ENCODE data around the gene MAP3K13. TPM values are rescaled to one million over a fixed set of nuclear protein-coding genes. Genes with fewer than 3 reads are reported as not detected.

The MAP3K13 gene
- total and polyA plus RNA-seq, 4 experiments from 2014 or later, result 8.7 to 47.9 (median 25.4) TPM

DNA sequence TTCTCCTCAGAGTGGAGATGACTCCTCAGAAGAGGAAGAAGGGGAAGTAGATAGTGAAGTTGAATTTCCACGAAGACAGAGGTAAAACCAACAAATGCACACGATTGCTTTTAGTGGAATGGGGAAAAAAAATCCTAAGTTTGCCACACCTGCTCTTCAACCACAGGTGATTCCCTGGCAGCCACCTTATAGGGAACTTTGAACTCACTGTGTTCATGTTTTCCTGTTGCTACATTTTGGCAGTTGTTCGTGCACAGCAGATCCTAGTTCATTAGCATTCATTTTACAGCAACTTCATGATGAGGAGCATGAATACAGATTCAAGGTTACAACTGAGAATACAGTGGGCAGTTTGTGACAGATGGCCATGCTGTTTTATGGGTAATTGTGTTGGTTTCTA, 114.4 kb downstream of the MAP3K13 start:
- Histone ChIP-seq H3K36me3 (ENCODE audit: insufficient read depth, low read length) (no peaks in the 10 kb centered on the region), H3K4me1 (ENCODE audit: insufficient read depth, low read length) (no peaks in the 10 kb centered on the region), H3K27ac (ENCODE audit: low read depth, low read length) (no peak overlapping the region), H3K4me3 (ENCODE audit: low read length in 2 of 2) (no peak overlapping the region), H3K27me3 (ENCODE audit: insufficient read depth, low read length) (no peaks in the 10 kb centered on the region), H3K9me3 (ENCODE audit: control insufficient read depth in 1 of 2, low read length in 2 of 2) (no peaks in the 10 kb centered on the region)
- H3K9me3 Mint-ChIP-seq, result no peaks in the 10 kb centered on the region
- H3K4me1 Mint-ChIP-seq, result peaks cover 0 to 3% (median 0%) of the 10 kb centered on the region in 4 donors
- no peak for DNase-seq
- no peaks in the 10 kb centered on the region for H3K27me3 Mint-ChIP-seq
- H3K4me3 Mint-ChIP-seq, result no peak overlapping the region
- intact Hi-C loops (cut with micrococcal nuclease), result no loop called here
- peaks cover 27 to 61% of the 10 kb centered on the region in 2 donors for H3K36me3 Mint-ChIP-seq
- CTCF ChIA-PET (ENCODE audit: partially characterized antibody), result no interaction called here
- POLR2A ChIA-PET (ENCODE audit: partially characterized antibody), result no interaction called here
- no peak overlapping the region for H3K27ac Mint-ChIP-seq

DNA sequence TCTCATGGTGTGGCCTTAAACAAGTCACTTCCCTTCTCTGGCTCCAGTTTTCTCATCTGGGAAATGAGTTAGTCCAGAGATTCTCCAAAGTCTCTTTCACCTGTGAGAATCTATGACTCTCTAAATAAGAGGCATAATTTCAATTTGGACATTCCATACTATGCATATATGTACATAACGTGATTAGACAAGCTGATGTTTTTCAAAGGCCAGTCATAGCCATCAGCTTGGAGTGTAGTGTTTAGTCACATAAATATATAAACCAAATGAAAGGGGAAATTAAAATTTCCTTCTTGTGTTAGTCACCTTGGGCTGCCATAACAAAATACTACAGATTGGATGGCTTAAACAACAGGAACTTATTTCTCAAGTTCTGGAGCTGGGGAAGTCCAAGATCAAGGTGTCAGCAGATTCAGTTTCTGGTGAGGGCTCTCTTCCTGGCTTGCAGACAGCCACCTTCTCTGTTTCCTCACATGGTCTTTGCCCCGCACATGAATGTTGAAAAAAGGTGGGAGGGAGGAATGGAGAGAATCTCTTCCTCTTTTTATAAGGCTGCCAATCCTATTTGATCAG, 116.5 kb downstream of the MAP3K13 start:
- H3K27ac Mint-ChIP-seq, result no peak overlapping the region
- H3K27me3 ChIP-seq (ENCODE audit: insufficient read depth, low read length), result no peaks in the 10 kb centered on the region
- H3K4me3 Mint-ChIP-seq, result no peak overlapping the region
- H3K27ac ChIP-seq (ENCODE audit: low read depth, low read length), result no peak overlapping the region
- DNase-seq, result no peak
- ChIA-PET CTCF (ENCODE audit: partially characterized antibody) (no interaction called here), POLR2A (ENCODE audit: partially characterized antibody) (no interaction called here)
- H3K4me3 ChIP-seq (ENCODE audit: low read length in 2 of 2), result no peak overlapping the region
- intact Hi-C loops (cut with micrococcal nuclease), result no loop called here
- no peaks in the 10 kb centered on the region for H3K27me3 Mint-ChIP-seq
- no peaks in the 10 kb centered on the region for H3K36me3 ChIP-seq (ENCODE audit: insufficient read depth, low read length)
- H3K4me1 ChIP-seq (ENCODE audit: insufficient read depth, low read length), result peaks cover 5% of the 10 kb centered on the region
- peaks cover 0 to 2% (median 0%) of the 10 kb centered on the region in 8 donors for H3K9me3 Mint-ChIP-seq
- peaks cover 4 to 15% (median 10%) of the 10 kb centered on the region in 4 donors for H3K4me1 Mint-ChIP-seq
- H3K36me3 Mint-ChIP-seq, result peaks cover 30 to 54% of the 10 kb centered on the region in 2 donors
- H3K9me3 ChIP-seq (ENCODE audit: control insufficient read depth in 1 of 2, low read length in 2 of 2), result no peaks in the 10 kb centered on the region

DNA sequence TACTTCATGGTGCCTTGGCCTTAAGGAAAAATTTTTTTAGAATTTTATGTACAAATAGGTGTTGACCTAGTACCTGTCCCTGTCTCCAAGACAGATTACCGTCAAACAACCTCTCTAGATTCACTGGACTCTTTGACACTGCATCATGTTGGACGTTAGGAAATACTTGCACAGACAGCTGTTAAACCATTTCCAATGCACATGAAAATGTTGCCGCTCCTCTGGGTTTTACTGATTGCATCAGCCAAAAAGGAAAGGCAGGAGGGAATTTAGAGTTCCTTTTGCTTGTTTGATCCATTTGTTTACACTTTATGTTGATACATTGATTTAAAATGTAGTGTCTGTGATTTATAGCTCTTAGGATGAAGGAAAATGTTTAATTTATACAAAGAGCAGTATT, 121.4 kb downstream of the MAP3K13 start:
- Mint-ChIP-seq H3K4me3 (no peak overlapping the region), H3K9me3 (peaks cover 0 to 2% (median 0%) of the 10 kb centered on the region in 8 donors), H3K27me3 (no peaks in the 10 kb centered on the region), H3K27ac (no peak overlapping the region), H3K4me1 (peaks cover 4 to 19% (median 10%) of the 10 kb centered on the region in 4 donors), H3K36me3 (peaks cover 45 to 52% of the 10 kb centered on the region in 2 donors)
- DNase-seq, result no peak
- Histone ChIP-seq H3K27ac (ENCODE audit: low read depth, low read length) (no peak overlapping the region), H3K4me3 (ENCODE audit: low read length in 2 of 2) (no peak overlapping the region), H3K27me3 (ENCODE audit: insufficient read depth, low read length) (no peaks in the 10 kb centered on the region), H3K36me3 (ENCODE audit: insufficient read depth, low read length) (peaks cover 8% of the 10 kb centered on the region), H3K4me1 (ENCODE audit: insufficient read depth, low read length) (peaks cover 5% of the 10 kb centered on the region), H3K9me3 (ENCODE audit: control insufficient read depth in 1 of 2, low read length in 2 of 2) (no peaks in the 10 kb centered on the region)
- intact Hi-C loops (cut with micrococcal nuclease), result no loop called here
- ChIA-PET CTCF (ENCODE audit: partially characterized antibody) (no interaction called here), POLR2A (ENCODE audit: partially characterized antibody) (no interaction called here)

DNA sequence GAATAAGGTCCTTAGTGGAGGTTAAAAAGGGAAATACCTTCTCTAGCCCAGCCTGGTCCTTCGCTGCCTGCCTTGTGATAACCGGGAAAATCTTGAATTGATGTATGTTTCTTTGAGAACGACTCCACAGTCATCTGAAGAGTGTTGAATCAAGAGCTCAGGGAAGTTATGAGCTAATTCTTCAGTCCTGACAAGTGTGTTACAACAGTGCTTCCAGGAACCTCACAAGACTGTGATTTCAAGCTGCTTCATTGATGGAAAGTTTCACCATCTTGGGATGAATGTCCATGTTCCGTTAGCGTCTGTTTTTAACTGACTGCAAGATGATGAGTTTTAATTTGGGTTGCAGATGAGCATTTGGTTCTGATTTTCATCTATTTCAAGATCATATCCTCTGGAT, 123.5 kb downstream of the MAP3K13 start:
- Histone ChIP-seq H3K9me3 (ENCODE audit: control insufficient read depth in 1 of 2, low read length in 2 of 2) (no peaks in the 10 kb centered on the region), H3K36me3 (ENCODE audit: insufficient read depth, low read length) (peaks cover 20% of the 10 kb centered on the region), H3K4me1 (ENCODE audit: insufficient read depth, low read length) (peaks cover 5% of the 10 kb centered on the region), H3K4me3 (ENCODE audit: low read length in 2 of 2) (no peak overlapping the region), H3K27ac (ENCODE audit: low read depth, low read length) (no peak overlapping the region), H3K27me3 (ENCODE audit: insufficient read depth, low read length) (no peaks in the 10 kb centered on the region)
- H3K27ac Mint-ChIP-seq, result no peak overlapping the region
- CTCF ChIA-PET (ENCODE audit: partially characterized antibody), result no interaction called here
- H3K4me3 Mint-ChIP-seq, result no peak overlapping the region
- POLR2A ChIA-PET (ENCODE audit: partially characterized antibody), result no interaction called here
- no peaks in the 10 kb centered on the region for H3K27me3 Mint-ChIP-seq
- H3K36me3 Mint-ChIP-seq, result peaks cover 49 to 56% of the 10 kb centered on the region in 2 donors
- DNase-seq, result no peak
- intact Hi-C loops (cut with micrococcal nuclease), result no loop called here
- peaks cover 0 to 2% (median 0%) of the 10 kb centered on the region in 8 donors for H3K9me3 Mint-ChIP-seq
- peaks cover 4 to 19% (median 10%) of the 10 kb centered on the region in 4 donors for H3K4me1 Mint-ChIP-seq

DNA sequence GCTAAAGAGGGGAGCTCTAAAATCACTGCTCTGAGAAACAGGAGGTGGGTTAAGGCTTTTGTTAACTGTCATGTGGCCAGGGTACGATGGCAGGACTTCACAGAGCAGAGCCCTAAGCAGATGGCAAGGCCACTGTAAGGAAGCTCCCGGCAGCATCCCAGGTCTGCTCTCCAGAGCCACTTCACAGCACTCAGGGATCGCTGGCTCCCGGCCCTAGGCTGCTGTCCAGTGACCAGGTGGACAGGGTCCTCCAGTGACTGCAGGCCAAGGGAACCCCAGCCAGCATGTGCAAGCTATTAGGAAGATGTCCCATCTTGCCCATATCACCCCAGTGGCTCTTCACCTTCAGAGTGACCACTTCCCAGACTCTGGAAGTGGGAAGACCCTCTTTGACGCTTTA, 125.5 kb downstream of the MAP3K13 start:
- POLR2A ChIA-PET (ENCODE audit: partially characterized antibody), result interaction anchor here (0.6 kb wide), 1 partner anchor 39 kb away, joined by 4 read pairs; no protein-coding TSS in a partner anchor
- H3K36me3 Mint-ChIP-seq, result peaks cover 37 to 57% of the 10 kb centered on the region in 2 donors

DNA sequence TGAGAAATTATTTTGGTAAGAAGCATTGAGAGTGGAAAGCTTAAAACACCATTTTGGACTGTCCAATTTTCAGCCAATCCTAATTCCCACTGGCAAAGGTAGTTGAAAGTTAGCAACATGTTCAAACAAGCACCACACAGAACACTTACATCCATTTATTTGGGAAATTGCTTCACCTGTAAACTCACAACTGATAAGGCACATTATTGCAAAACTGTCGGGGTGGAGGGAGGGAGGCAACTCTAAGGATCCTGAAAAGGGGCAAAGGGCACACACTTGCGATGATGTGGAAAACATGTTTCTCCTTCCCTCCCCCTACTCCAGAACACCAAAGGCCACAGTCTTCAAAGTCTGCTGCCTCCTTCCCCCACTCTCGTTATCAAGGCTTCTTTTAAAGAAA, 126.5 kb downstream of the MAP3K13 start:
- Histone ChIP-seq H3K36me3 (ENCODE audit: insufficient read depth, low read length) (peaks cover 27% of the 10 kb centered on the region), H3K27me3 (ENCODE audit: insufficient read depth, low read length) (no peaks in the 10 kb centered on the region), H3K27ac (ENCODE audit: low read depth, low read length) (no peak overlapping the region), H3K4me3 (ENCODE audit: low read length in 2 of 2) (no peak overlapping the region), H3K4me1 (ENCODE audit: insufficient read depth, low read length) (no peaks in the 10 kb centered on the region), H3K9me3 (ENCODE audit: control insufficient read depth in 1 of 2, low read length in 2 of 2) (no peaks in the 10 kb centered on the region)
- Mint-ChIP-seq H3K4me3 (no peak overlapping the region), H3K27me3 (no peaks in the 10 kb centered on the region), H3K36me3 (peaks cover 42 to 67% of the 10 kb centered on the region in 2 donors), H3K27ac (no peak overlapping the region), H3K4me1 (peaks cover 2 to 12% (median 3%) of the 10 kb centered on the region in 4 donors), H3K9me3 (peaks cover 0 to 2% (median 0%) of the 10 kb centered on the region in 8 donors)
- DNase-seq, result no peak
- intact Hi-C loops (cut with micrococcal nuclease), result no loop called here
- ChIA-PET POLR2A (ENCODE audit: partially characterized antibody) (interaction anchor here (0.8 kb wide), 1 partner anchor 9 kb away, joined by 3 read pairs; the partner anchor contains the start of gene TMEM41A), CTCF (ENCODE audit: partially characterized antibody) (no interaction called here)

More for the DNA sequence above, 125.5 kb downstream of the MAP3K13 start:
- H3K27me3 ChIP-seq (ENCODE audit: insufficient read depth, low read length), result no peaks in the 10 kb centered on the region
- H3K27me3 Mint-ChIP-seq, result no peaks in the 10 kb centered on the region
- H3K4me3 ChIP-seq (ENCODE audit: low read length in 2 of 2), result no peak overlapping the region
- DNase-seq, result no peak
- intact Hi-C loops (cut with micrococcal nuclease), result no loop called here
- H3K9me3 Mint-ChIP-seq, result peaks cover 0 to 2% (median 0%) of the 10 kb centered on the region in 8 donors
- no peaks in the 10 kb centered on the region for H3K4me1 ChIP-seq (ENCODE audit: insufficient read depth, low read length)
- peaks cover 20% of the 10 kb centered on the region for H3K36me3 ChIP-seq (ENCODE audit: insufficient read depth, low read length)
- H3K27ac Mint-ChIP-seq, result no peak overlapping the region
- peaks cover 0 to 5% (median 4%) of the 10 kb centered on the region in 4 donors for H3K4me1 Mint-ChIP-seq
- no peak overlapping the region for H3K4me3 Mint-ChIP-seq
- CTCF ChIA-PET (ENCODE audit: partially characterized antibody), result no interaction called here
- H3K9me3 ChIP-seq (ENCODE audit: control insufficient read depth in 1 of 2, low read length in 2 of 2), result no peaks in the 10 kb centered on the region
- no peak overlapping the region for H3K27ac ChIP-seq (ENCODE audit: low read depth, low read length)

DNA sequence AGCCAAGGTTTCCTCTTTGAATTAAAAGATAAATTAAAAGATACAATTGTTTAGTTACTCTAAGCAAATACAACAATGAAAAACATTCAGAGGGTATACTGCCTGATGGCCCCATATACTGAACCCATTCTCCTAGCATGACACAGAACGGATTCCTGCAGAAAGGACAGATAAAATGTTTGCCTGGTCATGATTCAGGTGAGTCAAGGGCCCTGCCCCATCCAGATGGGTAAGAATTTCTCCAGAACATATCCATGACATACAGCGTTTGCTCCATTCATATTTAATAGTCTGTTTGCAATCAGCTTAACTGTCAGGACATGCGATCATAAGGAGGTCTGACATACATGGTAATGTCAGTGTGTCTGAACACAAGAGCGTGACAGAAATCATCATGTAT, 127.3 kb downstream of the MAP3K13 start:
- peaks cover 0 to 2% (median 0%) of the 10 kb centered on the region in 8 donors for H3K9me3 Mint-ChIP-seq
- Histone ChIP-seq H3K9me3 (ENCODE audit: control insufficient read depth in 1 of 2, low read length in 2 of 2) (no peaks in the 10 kb centered on the region), H3K27ac (ENCODE audit: low read depth, low read length) (no peak overlapping the region), H3K4me1 (ENCODE audit: insufficient read depth, low read length) (no peaks in the 10 kb centered on the region), H3K27me3 (ENCODE audit: insufficient read depth, low read length) (no peaks in the 10 kb centered on the region), H3K4me3 (ENCODE audit: low read length in 2 of 2) (no peak overlapping the region), H3K36me3 (ENCODE audit: insufficient read depth, low read length) (peaks cover 33% of the 10 kb centered on the region)
- intact Hi-C loops (cut with micrococcal nuclease), result no loop called here
- no peak overlapping the region for H3K27ac Mint-ChIP-seq
- no peaks in the 10 kb centered on the region for H3K27me3 Mint-ChIP-seq
- ChIA-PET CTCF (ENCODE audit: partially characterized antibody) (interaction anchor here (0.7 to 1.1 kb wide), 2 partner anchors 96 to 384 kb away, joined by 3 read pairs; partner anchors contain the start of gene SENP2), POLR2A (ENCODE audit: partially characterized antibody) (no interaction called here)
- peaks cover 3 to 12% (median 5%) of the 10 kb centered on the region in 4 donors for H3K4me1 Mint-ChIP-seq
- H3K4me3 Mint-ChIP-seq, result no peak overlapping the region
- no peak for DNase-seq
- peaks cover 50 to 71% of the 10 kb centered on the region in 2 donors for H3K36me3 Mint-ChIP-seq
